ENCODE data around the gene MEGF6.

The MEGF6 gene

DNA sequence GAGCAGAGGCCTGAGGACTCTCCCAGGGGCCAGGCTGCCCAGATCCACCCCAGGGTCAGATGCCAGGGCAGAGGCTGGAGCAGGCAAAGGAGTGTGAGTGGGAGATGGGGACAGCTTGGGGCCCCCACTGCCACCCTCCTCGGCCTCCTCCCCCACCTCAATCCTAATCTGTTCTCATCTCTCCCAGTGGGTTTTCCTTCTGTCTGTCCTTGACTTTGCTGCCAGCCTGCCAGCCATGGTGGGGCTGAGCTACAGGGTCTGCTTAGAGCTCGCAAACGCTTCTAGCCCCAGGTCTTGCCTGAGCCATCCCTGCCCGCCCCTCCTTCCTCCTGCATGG, 65.3 kb downstream of the MEGF6 start:
- H3K27me3 ChIP-seq (ENCODE audit: control insufficient read depth, insufficient read depth, low read length, poor library complexity, severe bottlenecking), result no peaks in the 10 kb centered on the region
- no peak overlapping the region for H3K27ac ChIP-seq (ENCODE audit: insufficient read depth, low read depth, low read length, poor library complexity, severe bottlenecking)
- no peak overlapping the region for H3K4me3 ChIP-seq (ENCODE audit: insufficient read depth, low read depth, low read length)
- H3K36me3 ChIP-seq (ENCODE audit: control insufficient read depth, insufficient read depth, low read length), result no peaks in the 10 kb centered on the region
- 80% methylated on average over 4 of the region's 4 CpGs for WGBS, 2 experiments
- peaks cover 37% of the 10 kb centered on the region for H3K4me1 ChIP-seq (ENCODE audit: control insufficient read depth, insufficient read depth, low read length)
- no peaks in the 10 kb centered on the region for H3K9me3 ChIP-seq (ENCODE audit: control insufficient read depth, low read length)

DNA sequence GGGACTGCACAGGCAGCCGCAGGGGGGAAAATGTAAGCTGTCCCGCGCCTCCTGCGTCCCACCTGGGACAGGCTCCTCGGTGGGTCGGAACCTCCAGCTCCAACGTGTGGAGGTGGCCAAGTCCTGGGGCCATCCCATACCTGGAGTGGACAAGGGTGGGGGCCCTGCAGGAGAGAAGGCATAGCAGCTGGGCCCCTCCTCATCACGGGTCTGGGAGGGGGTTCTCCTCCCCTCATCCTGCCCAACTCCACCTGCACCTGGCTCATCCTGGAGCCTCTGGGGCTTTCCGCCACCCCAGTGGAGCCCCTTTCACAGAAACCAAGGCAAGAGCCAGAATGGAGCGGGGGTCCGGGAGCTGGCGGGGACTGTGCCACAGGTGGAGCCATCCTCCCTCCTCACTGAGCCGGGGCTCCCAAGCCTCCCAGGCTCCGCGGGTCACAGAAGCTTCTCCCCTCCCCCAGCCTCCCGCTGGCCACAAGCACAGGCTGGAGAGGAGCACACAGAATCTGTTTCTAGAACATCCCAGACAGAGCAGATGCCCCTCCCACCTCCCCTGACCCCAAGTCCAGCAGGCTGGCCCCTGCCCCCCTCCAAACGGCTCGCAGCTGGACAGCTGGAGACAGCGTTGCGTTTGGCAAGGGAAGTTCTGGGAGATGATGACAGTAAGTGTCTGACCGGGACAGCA, 65.8 kb downstream of the MEGF6 start:
- Histone ChIP-seq H3K4me1 (ENCODE audit: control insufficient read depth, insufficient read depth, low read length) (peaks cover 37% of the 10 kb centered on the region), H3K9me3 (ENCODE audit: control insufficient read depth, low read length) (no peaks in the 10 kb centered on the region), H3K36me3 (ENCODE audit: control insufficient read depth, insufficient read depth, low read length) (no peaks in the 10 kb centered on the region), H3K27me3 (ENCODE audit: control insufficient read depth, insufficient read depth, low read length, poor library complexity, severe bottlenecking) (no peaks in the 10 kb centered on the region), H3K27ac (ENCODE audit: insufficient read depth, low read depth, low read length, poor library complexity, severe bottlenecking) (no peak overlapping the region), H3K4me3 (ENCODE audit: insufficient read depth, low read depth, low read length) (no peak overlapping the region)
- 66 to 70% methylated on average over 21 of the region's 21 CpGs for WGBS, 2 experiments

DNA sequence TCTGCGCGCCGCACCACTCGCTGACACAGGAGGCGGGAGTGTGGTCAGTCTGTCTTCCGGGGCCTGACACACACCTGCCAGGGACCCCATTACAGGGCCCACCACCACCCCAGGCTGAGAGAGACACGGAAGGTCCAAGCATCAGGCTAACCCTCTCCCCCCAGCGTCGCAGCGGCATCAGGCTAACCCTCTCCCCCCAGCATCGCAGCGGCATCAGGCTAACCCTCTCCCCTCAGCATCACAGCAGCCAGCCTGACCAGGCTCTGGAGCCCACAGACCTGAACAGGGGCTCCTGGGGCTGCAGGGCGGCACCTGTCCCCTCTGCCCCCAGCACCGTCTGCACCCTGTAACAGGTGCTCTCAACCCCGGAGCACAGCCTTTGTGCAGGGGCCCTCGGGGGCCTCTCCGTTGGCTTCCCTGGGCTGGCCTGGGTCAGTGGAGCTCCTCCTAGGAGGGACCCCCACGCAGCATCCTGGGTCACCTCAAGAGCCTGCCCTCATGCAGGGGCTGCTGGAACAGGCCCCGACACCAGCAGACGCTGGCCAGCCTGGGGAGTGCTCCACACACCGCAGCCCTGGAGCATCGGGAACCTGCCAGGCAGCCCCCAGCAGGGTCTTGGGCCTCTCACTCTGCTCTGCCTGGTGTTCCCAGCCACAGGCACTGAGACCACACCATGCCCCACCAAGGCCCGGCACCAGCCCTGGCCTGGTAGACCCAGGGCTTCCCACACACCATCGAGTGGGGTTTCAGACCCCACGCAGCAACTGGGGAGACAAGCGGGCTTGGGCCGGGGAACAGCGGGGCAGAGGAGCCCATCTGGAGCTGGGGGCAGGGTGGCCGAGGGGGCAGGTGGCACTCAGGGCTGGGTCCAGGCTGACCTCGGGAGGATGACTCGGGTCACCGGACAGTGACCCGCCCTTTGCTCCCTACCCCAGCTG, 67.0 kb downstream of the MEGF6 start:
- WGBS, 2 experiments, result 83 to 87% methylated on average over 33 of the region's 33 CpGs
- Histone ChIP-seq H3K4me1 (ENCODE audit: control insufficient read depth, insufficient read depth, low read length) (peaks cover 37% of the 10 kb centered on the region), H3K27ac (ENCODE audit: insufficient read depth, low read depth, low read length, poor library complexity, severe bottlenecking) (no peak overlapping the region), H3K4me3 (ENCODE audit: insufficient read depth, low read depth, low read length) (no peak overlapping the region), H3K36me3 (ENCODE audit: control insufficient read depth, insufficient read depth, low read length) (no peaks in the 10 kb centered on the region), H3K27me3 (ENCODE audit: control insufficient read depth, insufficient read depth, low read length, poor library complexity, severe bottlenecking) (no peaks in the 10 kb centered on the region), H3K9me3 (ENCODE audit: control insufficient read depth, low read length) (no peaks in the 10 kb centered on the region)

DNA sequence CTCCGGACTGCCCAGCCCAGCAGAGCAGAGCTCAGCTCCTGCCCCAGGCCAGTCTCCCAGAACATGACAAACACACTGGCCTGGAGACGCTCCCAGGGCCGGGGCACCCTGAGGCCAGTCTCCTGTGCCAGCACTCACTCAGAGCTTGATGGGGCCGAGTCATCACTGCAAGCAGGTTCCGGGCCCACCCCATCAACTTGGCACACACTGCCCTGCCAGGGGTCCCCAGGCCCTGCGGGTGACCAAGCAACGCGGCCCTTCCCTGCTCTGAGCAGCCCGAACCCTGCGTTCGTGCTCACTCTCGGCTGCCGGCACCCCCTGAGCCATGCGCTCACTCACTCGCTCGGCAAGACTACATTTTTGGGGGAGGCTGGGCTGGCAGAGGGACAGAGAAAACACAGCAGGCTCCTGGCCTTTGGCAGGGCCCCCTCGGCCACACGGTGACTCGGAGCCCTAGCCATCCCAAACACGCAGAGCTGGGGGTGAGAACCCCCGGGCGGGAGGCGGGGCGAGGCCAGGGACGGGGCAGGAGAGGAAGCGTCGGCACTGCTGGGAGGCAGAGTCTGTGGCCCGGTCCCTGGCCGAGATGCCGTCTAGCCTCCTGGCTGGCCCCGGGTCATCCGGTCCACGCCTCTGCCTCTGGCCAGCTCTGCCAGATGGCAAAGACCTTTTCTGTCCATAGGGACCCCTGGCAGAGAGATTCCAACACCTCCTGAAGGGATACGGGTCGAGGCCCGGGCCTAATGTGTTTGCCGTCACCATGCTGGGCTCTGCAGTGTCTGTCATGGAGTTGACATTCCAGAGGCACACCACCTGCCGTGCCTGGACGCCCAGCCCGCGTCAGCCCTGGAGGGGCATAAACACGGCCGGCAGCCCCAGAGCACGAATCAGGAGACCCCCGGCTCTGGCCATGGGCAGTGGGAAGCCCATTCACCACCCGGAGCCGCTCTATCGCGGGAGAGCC, 68.0 kb downstream of the MEGF6 start:
- Histone ChIP-seq H3K9me3 (ENCODE audit: control insufficient read depth, low read length) (no peaks in the 10 kb centered on the region), H3K27me3 (ENCODE audit: control insufficient read depth, insufficient read depth, low read length, poor library complexity, severe bottlenecking) (no peaks in the 10 kb centered on the region), H3K4me3 (ENCODE audit: insufficient read depth, low read depth, low read length) (no peak overlapping the region), H3K4me1 (ENCODE audit: control insufficient read depth, insufficient read depth, low read length) (peaks cover 37% of the 10 kb centered on the region), H3K36me3 (ENCODE audit: control insufficient read depth, insufficient read depth, low read length) (no peaks in the 10 kb centered on the region), H3K27ac (ENCODE audit: insufficient read depth, low read depth, low read length, poor library complexity, severe bottlenecking) (no peak overlapping the region)
- 41 to 44% methylated on average over 49 of the region's 49 CpGs for WGBS, 2 experiments

DNA sequence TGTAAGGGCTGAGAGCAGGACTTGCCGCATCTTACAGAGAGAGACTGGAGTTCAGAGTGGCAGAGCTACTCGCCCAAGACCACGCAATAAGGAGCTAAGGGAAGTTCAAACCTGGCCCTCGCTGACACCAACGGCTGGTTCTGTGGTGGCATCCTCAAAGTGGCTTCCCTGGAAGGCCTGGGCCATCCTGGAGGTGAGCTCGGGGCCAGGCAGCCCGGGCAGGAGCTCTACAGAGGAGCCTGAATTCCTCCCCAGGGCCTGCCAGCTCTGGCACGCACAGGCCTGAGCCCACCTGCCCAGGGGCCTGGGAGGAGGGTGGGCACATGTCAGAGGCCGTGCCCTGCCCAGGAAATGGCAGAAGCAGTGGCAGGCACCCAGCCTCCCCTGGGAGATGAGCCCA, 68.6 kb downstream of the MEGF6 start:
- 93 to 95% methylated on average over 9 of the region's 9 CpGs for WGBS, 2 experiments
- Histone ChIP-seq H3K27me3 (ENCODE audit: control insufficient read depth, insufficient read depth, low read length, poor library complexity, severe bottlenecking) (no peaks in the 10 kb centered on the region), H3K27ac (ENCODE audit: insufficient read depth, low read depth, low read length, poor library complexity, severe bottlenecking) (no peak overlapping the region), H3K4me1 (ENCODE audit: control insufficient read depth, insufficient read depth, low read length) (peaks cover 37% of the 10 kb centered on the region), H3K9me3 (ENCODE audit: control insufficient read depth, low read length) (no peaks in the 10 kb centered on the region), H3K4me3 (ENCODE audit: insufficient read depth, low read depth, low read length) (no peak overlapping the region), H3K36me3 (ENCODE audit: control insufficient read depth, insufficient read depth, low read length) (no peaks in the 10 kb centered on the region)

DNA sequence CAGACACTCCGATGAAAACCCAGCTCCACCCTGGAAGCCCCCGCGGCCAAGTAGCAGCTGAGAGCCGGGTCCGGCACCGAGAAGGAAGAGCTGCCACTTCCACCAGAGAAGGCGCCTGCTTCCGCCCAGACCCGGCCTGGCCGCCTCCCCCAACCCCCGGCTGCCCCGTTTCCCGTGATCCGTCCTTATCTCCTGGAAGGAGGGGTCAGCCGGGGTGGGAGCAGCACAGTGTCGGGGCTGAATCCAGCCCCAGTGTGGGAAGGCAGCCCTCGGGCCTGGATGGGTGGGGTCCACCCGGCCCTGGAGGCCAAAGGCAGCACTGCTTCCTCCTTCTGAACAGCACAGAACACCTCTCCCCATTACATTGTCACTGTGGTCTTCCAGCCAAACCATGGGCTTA, 69.4 kb downstream of the MEGF6 start:
- H3K27me3 ChIP-seq (ENCODE audit: control insufficient read depth, insufficient read depth, low read length, poor library complexity, severe bottlenecking), result no peaks in the 10 kb centered on the region
- H3K4me1 ChIP-seq (ENCODE audit: control insufficient read depth, insufficient read depth, low read length), result peaks cover 37% of the 10 kb centered on the region
- H3K36me3 ChIP-seq (ENCODE audit: control insufficient read depth, insufficient read depth, low read length), result no peaks in the 10 kb centered on the region
- H3K4me3 ChIP-seq (ENCODE audit: insufficient read depth, low read depth, low read length), result no peak overlapping the region
- H3K27ac ChIP-seq (ENCODE audit: insufficient read depth, low read depth, low read length, poor library complexity, severe bottlenecking), result no peak overlapping the region
- H3K9me3 ChIP-seq (ENCODE audit: control insufficient read depth, low read length), result no peaks in the 10 kb centered on the region
- WGBS, 2 experiments, result 85 to 87% methylated on average over 18 of the region's 18 CpGs

DNA sequence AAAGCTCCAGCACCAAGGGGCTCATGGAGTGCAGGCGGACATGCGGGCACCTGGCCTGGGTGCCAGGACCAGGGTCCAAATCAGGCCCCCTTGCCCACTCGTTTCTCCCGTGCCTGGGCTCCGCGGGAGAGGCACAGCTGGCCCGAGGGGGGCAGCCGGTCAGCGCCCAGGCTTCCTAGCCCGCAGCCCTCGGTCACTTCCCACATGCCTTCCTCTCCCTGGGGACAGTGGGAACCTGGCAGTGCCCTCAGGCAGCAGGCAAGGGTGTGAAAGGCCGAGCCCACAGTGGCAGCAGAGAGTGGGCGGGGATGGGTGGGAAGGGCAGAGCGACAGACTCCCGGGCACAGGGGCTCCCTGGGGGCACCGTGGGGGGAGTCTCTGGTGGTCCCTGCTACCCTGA, 69.8 kb downstream of the MEGF6 start:
- Histone ChIP-seq H3K4me1 (ENCODE audit: control insufficient read depth, insufficient read depth, low read length) (peaks cover 37% of the 10 kb centered on the region), H3K4me3 (ENCODE audit: insufficient read depth, low read depth, low read length) (no peak overlapping the region)
- 92 to 94% methylated on average over 16 of the region's 16 CpGs for whole genome bisulfite sequencing, 2 experiments

DNA sequence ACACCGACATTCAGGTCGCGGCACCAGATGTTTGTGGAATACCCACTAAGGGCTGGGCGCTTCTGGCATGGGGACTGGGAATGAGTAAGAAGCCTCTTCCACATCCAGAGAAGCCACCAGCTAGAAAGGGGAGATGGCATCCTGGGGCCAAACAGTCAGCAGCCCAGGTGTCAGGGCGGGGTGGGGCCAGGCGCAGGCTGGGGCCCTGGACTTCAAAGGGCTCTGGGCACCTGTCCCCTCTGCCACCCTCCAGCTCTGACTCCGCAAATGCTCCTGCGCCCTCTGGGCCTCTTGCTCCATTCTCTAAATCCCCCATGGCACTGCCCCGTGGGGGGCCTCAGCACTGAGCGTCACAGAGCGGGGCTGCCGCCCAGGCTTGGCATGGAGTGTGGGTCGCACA, 70.4 kb downstream of the MEGF6 start:
- 94 to 97% methylated on average over 13 of the region's 13 CpGs for WGBS, 2 experiments
- H3K27me3 ChIP-seq (ENCODE audit: control insufficient read depth, insufficient read depth, low read length, poor library complexity, severe bottlenecking), result no peaks in the 10 kb centered on the region
- H3K4me1 ChIP-seq (ENCODE audit: control insufficient read depth, insufficient read depth, low read length), result peaks cover 33% of the 10 kb centered on the region
- H3K4me3 ChIP-seq (ENCODE audit: insufficient read depth, low read depth, low read length), result no peak overlapping the region
- H3K36me3 ChIP-seq (ENCODE audit: control insufficient read depth, insufficient read depth, low read length), result no peaks in the 10 kb centered on the region
- H3K9me3 ChIP-seq (ENCODE audit: control insufficient read depth, low read length), result no peaks in the 10 kb centered on the region
- no peak overlapping the region for H3K27ac ChIP-seq (ENCODE audit: insufficient read depth, low read depth, low read length, poor library complexity, severe bottlenecking)

More for the DNA sequence above, 69.8 kb downstream of the MEGF6 start:
- no peaks in the 10 kb centered on the region for H3K27me3 ChIP-seq (ENCODE audit: control insufficient read depth, insufficient read depth, low read length, poor library complexity, severe bottlenecking)
- no peaks in the 10 kb centered on the region for H3K9me3 ChIP-seq (ENCODE audit: control insufficient read depth, low read length)
- no peak overlapping the region for H3K27ac ChIP-seq (ENCODE audit: insufficient read depth, low read depth, low read length, poor library complexity, severe bottlenecking)
- H3K36me3 ChIP-seq (ENCODE audit: control insufficient read depth, insufficient read depth, low read length), result no peaks in the 10 kb centered on the region

DNA sequence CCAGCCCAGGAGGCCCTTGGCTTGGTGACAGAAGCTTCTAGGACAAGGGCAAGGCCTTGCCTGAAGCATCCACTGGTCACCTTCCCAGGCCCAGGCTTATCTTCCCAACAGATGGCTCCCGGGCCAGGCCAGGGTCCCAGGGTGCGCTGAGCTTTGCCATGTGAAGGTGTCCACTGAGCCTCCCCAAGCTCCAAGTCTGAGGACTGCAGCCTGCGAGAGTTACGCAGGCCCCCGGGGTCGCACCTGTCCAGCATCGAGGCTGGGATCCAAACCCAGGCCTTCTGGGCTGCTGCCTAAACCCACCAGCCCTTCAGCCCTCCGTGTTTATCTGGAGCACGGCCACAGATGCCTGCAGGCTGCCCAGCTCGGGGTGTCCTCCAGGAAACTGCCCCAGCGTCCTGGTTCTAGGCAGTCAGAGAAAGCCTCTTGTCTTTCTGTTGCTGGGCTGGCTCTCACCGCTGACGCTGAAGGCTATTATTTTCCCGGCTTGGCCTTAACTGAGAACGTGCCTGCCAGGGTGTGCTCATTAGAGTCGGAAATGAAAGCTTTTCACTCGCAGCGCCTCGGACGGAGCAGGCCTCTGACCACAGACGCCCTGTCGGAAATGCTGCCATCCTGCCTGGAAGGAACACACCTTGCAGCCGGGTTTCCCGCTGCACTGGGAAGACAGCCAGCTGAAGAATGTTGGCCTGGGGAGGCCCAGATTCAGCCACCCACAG, 71.4 kb downstream of the MEGF6 start:
- no peak overlapping the region for H3K27ac ChIP-seq (ENCODE audit: insufficient read depth, low read depth, low read length, poor library complexity, severe bottlenecking)
- H3K36me3 ChIP-seq (ENCODE audit: control insufficient read depth, insufficient read depth, low read length), result no peaks in the 10 kb centered on the region
- H3K4me3 ChIP-seq (ENCODE audit: insufficient read depth, low read depth, low read length), result no peak overlapping the region
- no peaks in the 10 kb centered on the region for H3K9me3 ChIP-seq (ENCODE audit: control insufficient read depth, low read length)
- H3K27me3 ChIP-seq (ENCODE audit: control insufficient read depth, insufficient read depth, low read length, poor library complexity, severe bottlenecking), result no peaks in the 10 kb centered on the region
- H3K4me1 ChIP-seq (ENCODE audit: control insufficient read depth, insufficient read depth, low read length), result peaks cover 24% of the 10 kb centered on the region
- 91 to 93% methylated on average over 24 of the region's 24 CpGs for WGBS, 2 experiments

Data from ectodermal cell (in vitro differentiated cells).